22Rv1 (cell line): ENCODE measurements around the gene NFIX.

Experiments
- ZFX ChIP-seq: fragments of 450-650 bp; IDR thresholded peaks from 2 replicates; pipeline ENCODE4 v1.6.1; 2017; ENCODE audit warnings: antibody characterized with exemption, borderline replicate concordance
- TF ChIP-seq, protein P1 (sequence below): fragments of 450-650 bp; IDR thresholded peaks from 2 replicates; pipeline ENCODE4 v1.5.1; 2017; ENCODE audit warnings: mild to moderate bottlenecking

- TF ChIP-seq, protein P1, sequence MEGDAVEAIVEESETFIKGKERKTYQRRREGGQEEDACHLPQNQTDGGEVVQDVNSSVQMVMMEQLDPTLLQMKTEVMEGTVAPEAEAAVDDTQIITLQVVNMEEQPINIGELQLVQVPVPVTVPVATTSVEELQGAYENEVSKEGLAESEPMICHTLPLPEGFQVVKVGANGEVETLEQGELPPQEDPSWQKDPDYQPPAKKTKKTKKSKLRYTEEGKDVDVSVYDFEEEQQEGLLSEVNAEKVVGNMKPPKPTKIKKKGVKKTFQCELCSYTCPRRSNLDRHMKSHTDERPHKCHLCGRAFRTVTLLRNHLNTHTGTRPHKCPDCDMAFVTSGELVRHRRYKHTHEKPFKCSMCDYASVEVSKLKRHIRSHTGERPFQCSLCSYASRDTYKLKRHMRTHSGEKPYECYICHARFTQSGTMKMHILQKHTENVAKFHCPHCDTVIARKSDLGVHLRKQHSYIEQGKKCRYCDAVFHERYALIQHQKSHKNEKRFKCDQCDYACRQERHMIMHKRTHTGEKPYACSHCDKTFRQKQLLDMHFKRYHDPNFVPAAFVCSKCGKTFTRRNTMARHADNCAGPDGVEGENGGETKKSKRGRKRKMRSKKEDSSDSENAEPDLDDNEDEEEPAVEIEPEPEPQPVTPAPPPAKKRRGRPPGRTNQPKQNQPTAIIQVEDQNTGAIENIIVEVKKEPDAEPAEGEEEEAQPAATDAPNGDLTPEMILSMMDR = no peak
- TF ChIP-seq ZFX = no peak
These were observed 73.0 kb downstream of the NFIX start for GRCh38 chr19:13068085-13068846.
